ENCODE results near the gene CCDC7.
"Not testable (repeated sequence)": the region's sequence is repeated elsewhere in the genome, so short reads cannot be mapped to it uniquely, and the experiment has no call there.

The CCDC7 gene

DNA sequence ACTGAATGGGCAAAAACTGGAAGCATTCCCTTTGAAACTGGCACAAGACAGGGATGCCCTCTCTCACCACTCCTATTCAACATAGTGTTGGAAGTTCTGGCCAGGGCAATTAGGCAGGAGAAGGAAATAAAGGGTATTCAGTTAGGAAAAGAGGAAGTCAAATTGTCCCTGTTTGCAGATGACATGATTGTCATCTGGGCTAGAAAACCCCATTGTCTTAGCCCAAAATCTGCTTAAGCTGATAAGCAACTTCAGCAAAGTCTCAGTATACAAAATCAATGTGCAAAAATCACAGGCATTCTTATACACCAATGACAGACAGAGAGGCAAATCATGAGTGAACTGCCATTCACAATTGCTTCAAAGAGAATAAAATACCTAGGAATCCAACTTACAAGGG lies 116.8 kb downstream of the CCDC7 start:
- not testable (repeated sequence) for DNase-seq (ENCODE audit: low read depth in 2 of 2)

DNA sequence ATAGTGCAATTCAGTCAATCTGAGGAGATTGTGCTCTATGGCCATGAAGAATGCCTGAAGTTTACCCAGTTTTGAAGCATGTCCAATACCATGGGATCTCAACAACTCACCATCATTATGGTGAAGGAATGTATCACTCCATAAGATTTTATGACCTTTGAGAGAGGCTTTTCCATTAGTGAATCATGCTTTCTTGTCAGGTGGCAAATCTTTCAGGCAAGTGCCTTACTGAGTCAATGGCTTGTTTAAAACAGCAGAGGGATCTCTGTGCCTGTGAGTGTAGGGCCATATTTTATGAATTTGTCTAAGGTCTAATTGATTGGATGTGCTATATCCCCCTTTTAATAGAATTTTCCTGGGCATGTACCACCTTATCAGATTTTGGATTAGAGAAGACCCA lies 131.5 kb downstream of the CCDC7 start:
- no peak for DNase-seq (ENCODE audit: low read depth in 2 of 2)

DNA sequence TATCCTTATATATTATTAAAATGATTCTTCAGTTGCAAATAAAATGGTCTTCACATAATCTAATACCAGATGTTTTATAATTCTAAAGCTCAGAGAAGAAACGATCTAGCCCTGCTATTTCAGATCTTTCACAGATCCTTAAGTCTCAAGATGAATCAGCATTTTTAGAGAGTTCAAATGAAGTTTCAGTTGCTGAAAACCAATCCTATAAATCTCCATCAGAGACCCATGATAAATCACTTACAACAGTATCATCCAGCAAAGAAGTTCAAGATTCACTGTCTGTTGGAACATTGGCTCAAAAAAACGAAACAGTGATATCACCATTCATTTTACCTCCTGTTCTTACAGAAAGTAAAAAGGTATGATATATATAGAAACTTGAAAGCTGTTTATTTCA lies 137.0 kb downstream of the CCDC7 start:
- DNase-seq (ENCODE audit: low read depth in 2 of 2): no peak

- DNase-seq (ENCODE audit: low read depth in 2 of 2): not testable (repeated sequence)
Observed at GRCh38 chr10:32598022-32598421, 152.1 kb downstream of the CCDC7 start.

DNA sequence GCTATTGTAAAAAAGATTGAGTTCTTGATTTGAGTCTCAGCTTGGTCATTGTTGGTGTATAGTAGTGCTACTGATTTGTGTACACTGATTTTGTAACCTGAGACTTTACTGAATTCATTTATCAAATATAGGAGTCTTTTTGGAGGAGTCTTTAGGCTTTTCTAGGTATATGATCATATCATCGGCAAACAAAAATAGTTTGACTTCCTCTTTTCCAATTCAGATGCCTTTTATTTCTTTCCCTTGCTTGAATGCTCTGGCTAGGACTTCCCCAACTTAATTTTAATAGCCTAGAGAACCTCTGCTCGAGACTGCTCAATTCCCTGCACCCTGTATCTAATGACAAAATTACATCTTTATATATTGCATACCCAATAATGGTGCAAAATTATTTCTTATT lies 154.4 kb downstream of the CCDC7 start:
- no peak for DNase-seq (ENCODE audit: low read depth in 2 of 2)

GRCh38 chr10:32601562-32601961 lies 155.6 kb downstream of the CCDC7 start:
- not testable (repeated sequence) for DNase-seq (ENCODE audit: low read depth in 2 of 2)

GRCh38 chr10:32605787-32606186 lies 159.8 kb downstream of the CCDC7 start:
- DNase-seq (ENCODE audit: low read depth in 2 of 2): no peak

DNA sequence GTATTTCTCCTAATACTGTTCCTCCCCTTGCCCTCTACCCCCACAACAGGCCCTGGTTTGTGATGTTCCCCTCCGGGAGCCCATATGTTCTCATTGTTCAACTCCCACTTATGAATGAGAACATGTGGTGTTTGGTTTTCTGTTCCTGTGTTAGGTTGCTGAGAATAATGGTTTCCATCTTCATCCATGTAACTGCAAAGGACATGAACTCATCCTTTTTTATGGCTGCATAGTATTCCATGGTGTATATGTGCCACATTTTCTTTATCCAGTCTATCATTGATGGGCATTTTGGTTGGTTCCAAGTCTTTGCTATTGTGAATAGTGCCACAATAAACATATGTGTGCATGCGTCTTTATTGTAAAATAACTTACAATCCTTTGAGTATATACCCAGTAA lies 164.6 kb downstream of the CCDC7 start:
- not testable (repeated sequence) for DNase-seq (ENCODE audit: low read depth in 2 of 2)

- no peak for DNase-seq (ENCODE audit: low read depth in 2 of 2)
Observed at GRCh38 chr10:32616438-32616837, 170.5 kb downstream of the CCDC7 start.

DNA sequence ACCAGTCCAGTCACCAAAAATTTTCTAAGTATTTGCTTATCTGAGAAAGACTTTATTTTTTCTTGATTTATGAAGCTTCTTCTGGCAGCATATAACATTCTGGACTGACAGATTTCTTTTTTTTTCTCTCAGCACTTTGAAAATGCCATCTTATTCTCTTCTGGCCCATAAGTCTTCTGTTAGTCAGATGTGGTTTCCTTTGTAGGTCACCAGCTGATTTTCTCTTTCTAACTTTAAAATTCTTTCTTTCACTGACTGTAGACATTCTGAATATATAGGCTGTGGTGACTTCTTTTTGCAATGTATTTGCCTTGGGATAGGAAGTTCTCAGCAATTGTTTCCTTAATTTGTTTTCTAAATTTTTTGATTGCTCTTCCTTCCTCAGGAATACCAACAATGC lies 172.5 kb downstream of the CCDC7 start:
- no peak for DNase-seq (ENCODE audit: low read depth in 2 of 2)

DNA sequence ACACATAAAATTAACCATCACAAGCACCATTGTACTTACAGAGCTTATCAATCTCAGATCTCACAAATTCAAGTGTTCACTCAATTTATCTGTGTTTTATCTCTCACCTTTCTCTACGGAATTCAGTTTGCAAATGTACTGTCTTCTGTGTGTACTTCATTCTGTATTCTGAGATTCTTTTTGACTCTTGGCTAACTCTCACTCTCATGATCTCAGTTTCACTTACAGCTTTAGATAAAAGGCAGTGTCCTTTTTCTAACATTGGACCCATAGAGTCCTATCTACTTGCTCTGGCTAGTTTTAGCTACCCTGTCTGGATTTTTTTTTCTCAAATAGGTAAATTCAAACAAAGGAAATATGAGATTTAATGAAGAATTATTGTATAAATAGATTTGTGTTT lies 176.0 kb downstream of the CCDC7 start:
- DNase-seq (ENCODE audit: low read depth in 2 of 2): no peak

DNA sequence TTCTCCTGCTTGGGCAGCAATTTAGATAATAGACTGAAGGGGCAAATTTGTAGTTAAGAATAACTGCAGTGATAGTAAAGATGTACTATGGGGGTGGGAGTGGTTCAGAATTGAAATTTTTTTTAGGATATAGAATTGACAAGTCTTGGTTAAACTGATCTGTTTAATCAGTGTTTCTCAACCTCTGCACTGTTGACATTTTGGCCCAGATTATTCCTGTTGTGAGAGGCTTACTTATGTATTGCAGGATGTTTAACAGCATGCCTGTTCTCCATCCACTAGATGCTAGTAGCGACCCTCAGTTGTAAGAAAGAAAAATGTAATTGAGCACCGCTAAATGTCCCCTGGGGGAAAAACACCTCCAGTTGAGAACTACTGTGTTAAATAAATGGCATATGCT lies 176.5 kb downstream of the CCDC7 start:
- no peak for DNase-seq (ENCODE audit: low read depth in 2 of 2)

- DNase-seq (ENCODE audit: low read depth in 2 of 2): no peak
Observed at GRCh38 chr10:32627183-32627582, 181.2 kb downstream of the CCDC7 start.

DNA sequence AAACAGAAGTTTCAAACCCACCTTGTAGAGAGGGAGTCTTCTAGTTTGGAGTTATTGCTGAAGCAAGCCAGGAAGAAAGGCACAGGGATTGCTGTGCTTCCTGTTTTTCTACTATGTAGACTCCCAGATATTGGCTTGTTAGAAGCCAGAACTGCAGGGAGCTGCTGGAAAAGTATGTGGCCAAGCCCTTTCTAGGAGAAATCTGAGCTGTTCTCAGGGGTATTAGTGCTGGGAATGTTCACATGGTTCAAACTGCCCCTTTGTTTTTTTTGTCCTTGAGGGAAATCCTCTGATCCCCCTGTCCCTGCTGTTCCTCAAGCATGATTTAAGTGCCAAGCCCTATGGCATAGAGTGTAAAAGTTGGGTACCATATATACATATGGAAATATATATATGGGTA lies 184.0 kb downstream of the CCDC7 start:
- no peak for DNase-seq (ENCODE audit: low read depth in 2 of 2)

DNA sequence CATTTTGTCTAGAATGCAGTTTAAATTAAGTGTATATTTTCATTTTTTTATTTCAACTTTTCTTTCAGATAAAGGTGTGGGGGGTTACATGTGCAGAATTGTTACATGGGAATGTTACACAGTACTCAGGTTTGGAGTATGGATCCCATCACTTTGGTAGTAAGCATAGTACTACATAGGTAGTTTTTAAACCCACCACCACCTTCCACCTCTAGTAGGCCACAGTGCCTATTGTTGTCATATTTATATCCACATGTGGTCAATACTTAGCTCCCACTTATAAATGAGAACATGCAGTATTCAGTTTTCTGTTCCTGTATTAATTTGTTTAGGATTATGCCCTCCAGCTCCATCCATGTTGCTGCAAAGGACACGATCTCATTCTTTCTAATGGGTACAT lies 200.6 kb downstream of the CCDC7 start:
- DNase-seq (ENCODE audit: low read depth in 2 of 2): no peak

GRCh38 chr10:32650246-32650655 lies 204.3 kb downstream of the CCDC7 start:
- DNase-seq (ENCODE audit: low read depth in 2 of 2): no peak

DNA sequence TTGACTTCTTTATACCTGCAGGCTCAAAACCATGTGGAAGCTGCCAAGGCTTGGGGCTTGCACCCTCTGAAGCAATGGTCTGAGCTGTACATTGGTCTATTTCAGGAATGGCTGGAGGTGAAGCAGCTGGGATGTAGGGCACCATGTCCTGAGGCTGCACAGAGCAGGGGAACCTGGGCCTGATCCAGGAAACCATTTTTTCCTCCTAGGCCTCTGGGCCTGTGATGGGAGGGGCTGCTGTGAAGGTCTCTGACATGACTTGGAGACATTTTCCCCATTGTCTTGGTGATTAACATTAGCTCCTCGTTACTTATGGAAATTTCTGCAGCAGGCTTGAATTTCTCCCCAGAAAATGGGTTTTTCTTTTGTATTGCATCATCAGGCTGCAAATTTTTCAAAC lies 211.5 kb downstream of the CCDC7 start:
- not testable (repeated sequence) for DNase-seq (ENCODE audit: low read depth in 2 of 2)

- no peak for DNase-seq (ENCODE audit: low read depth in 2 of 2)
Observed at GRCh38 chr10:32661346-32661745, 215.4 kb downstream of the CCDC7 start.

DNA sequence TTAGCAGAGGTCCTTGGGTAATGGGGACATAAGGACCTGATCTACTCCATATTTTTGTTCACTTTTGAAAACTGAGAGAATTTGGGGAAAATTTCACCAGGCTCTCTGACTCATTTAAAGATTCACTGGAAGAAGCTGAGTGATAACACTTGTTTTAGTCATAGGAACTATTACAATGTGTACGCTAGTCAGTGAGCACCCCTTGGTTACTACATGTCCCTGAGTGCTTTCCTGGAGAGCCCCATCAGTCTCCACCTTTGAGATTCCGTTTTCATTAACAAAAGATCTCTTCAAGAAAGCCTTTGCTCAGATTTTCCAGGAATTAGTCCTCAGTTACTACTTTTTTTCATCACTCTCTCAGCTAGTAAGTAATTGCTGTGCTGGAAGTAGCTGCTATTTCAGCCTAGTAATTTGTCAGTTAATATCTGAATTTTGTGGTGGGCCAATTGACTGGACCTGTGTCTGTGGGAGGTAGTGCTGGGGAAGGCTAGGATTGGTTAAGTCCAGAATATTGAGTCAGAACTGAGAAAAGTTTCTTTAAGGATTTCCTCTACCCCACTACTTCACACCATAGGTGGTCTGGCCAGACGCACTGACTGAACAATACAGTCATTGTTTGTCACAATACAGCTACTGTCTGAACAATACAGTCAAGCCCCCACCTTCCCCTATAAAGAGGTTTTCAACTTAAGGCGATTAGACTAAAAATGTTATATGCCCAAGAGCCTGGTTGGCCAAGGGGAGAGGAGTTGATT lies 235.0 kb downstream of the CCDC7 start:
- DNase-seq (ENCODE audit: low read depth in 2 of 2): no peak

- DNase-seq (ENCODE audit: low read depth in 2 of 2): no peak
Observed at GRCh38 chr10:32684291-32684690, 238.4 kb downstream of the CCDC7 start.

GRCh38 chr10:32687116-32687515 lies 241.2 kb downstream of the CCDC7 start:
- no peak for DNase-seq (ENCODE audit: low read depth in 2 of 2)

DNA sequence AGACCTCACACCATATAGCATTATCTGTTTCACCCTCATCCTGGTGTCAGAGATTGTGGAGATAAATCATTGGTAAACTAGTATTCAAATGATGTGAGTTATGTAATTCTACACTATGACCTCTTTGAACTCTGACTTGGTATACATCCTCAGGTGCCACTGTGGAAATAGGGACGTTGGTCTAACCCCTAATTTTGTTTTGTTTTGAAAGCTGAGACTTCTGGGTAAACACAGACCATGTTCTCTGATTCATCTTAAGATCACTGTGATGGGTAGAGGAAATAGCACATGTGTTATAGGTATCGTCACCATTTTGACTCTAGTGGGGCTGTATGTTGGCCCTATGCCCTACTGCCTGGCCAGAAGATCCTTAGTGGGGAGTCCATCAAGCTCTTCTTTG lies 241.6 kb downstream of the CCDC7 start:
- DNase-seq (ENCODE audit: low read depth in 2 of 2): no peak

GRCh38 chr10:32692174-32692573 lies 246.2 kb downstream of the CCDC7 start:
- DNase-seq (ENCODE audit: low read depth in 2 of 2): no peak

GRCh38 chr10:32693441-32693979 lies 247.6 kb downstream of the CCDC7 start:
- no peak for DNase-seq (ENCODE audit: low read depth in 2 of 2)
